ENCODE results near the gene DCTN2.
A peak's percentile ranks its signal among the peaks of the same experiment; 100 is the strongest.
"Not testable (repeated sequence)": the region's sequence is repeated elsewhere in the genome, so short reads cannot be mapped to it uniquely, and the experiment has no call there.

DCTN2 gene

DNA sequence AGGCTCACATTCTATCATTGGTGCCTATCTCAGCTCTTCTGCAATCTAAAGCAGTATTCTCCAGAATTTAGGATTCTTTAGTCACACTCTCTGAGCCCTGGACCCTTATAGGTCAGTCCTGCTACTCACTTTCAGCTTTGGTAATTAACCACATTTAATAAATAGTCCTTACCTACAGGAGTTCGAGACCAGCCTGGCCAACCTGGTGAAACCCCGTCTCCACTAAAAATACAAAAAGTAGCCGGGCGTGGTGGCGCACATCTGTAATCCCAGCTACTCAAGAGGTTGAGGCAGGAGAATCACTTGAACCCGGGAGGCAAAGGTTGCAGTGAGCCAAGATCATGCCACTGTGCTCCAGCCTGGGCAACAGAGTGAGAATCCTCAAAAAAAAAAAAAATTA is 33.3 kb downstream of the DCTN2 start:
- not testable (repeated sequence) for DNase-seq

DNA sequence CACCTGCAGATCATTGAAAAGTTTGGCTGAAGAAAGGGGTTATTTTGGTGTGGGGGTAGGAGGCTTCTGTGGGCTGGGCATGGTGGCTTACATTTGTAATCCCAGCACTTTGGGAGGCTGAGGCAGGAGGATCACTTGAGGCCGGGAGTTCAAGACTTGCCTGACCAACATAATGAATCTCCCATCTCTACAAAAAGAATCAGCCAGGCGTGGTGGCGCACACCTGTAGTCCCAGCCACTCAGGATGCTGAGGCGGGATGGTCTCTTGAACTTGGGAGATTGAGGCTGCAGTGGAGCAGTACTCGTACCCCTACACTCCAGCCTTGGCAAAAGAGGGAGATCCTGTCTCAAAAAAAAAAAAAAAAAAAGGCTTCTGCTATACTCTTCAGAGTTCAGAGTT is 33.7 kb downstream of the DCTN2 start:
- DNase-seq, result no peak

DNA sequence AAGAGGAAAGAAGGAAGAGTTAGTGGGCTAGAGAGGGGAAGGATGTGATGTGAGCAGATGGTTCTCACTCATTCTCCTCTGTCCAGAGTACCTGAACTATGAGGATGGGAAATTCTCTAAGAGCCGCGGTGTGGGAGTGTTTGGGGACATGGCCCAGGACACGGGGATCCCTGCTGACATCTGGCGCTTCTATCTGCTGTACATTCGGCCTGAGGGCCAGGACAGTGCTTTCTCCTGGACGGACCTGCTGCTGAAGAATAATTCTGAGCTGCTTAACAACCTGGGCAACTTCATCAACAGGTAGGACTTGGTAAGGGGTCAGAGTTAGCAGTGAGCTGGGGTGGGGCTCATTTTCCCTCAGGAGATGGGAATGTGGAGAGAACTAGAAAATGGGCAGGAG is 34.3 kb downstream of the DCTN2 start:
- DNase-seq, result no peak

DNA sequence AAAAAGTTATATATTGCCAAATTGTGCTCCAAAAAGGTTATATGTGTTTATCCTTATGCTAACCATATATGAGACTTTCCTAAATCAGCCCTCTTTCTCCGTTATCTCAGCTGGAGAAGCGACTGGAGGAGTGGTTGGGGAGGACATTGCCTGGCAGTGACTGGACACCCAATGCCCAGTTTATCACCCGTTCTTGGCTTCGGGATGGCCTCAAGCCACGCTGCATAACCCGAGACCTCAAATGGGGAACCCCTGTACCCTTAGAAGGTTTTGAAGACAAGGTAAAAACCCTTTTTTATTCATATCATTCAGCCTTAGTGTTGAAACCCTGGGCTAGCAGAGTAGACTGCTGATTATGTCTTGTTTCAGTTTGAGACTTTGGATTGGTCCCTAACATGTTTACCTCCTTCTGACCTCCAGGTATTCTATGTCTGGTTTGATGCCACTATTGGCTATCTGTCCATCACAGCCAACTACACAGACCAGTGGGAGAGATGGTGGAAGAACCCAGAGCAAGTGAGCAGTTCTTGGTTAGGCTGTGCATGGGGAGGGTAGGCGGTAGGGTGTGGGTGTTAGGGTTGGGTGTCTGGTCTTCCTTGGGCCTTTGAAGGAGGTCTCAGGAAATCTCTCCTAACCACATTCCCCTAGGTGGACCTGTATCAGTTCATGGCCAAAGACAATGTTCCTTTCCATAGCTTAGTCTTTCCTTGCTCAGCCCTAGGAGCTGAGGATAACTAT is 35.2 kb downstream of the DCTN2 start:
- DNase-seq, result no peak

DNA sequence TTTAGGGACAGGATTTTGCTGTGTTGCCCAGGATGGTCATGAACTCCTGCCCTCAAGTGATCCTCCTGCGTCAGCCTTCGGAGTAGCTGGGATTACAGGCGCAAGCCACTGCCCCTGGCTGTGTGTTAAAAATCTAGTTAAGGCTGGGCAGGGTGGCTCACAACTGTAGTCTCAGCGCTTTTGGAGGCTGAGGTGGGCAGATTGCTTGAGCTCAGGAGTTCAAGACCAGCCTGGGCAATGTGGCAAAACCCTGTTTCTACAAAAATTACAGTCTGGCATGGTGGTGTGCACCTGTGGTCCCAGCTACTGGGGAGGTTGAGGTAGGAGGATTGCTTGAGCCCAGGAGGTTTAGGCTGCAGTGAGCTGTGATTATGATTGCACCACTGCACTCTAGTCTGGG is 35.8 kb downstream of the DCTN2 start:
- DNase-seq, result no peak

DNA sequence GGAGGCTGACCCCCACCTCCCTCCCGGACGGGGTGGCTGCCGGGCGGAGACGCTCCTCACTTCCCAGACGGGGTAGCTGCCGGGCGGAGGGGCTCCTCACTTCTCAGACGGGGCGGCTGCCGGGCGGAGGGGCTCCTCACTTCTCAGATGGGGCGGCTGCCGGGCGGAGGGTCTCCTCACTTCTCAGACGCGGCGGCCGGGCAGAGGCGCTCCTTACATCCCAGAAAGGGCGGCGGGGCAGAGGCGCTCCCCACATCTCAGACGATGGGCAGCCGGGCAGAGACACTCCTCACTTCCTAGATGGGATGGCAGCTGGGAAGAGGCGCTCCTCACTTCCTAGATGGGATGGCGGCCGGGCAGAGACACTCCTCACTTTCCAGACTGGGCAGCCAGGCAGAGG is 39.2 kb downstream of the DCTN2 start:
- not testable (repeated sequence) for DNase-seq

DNA sequence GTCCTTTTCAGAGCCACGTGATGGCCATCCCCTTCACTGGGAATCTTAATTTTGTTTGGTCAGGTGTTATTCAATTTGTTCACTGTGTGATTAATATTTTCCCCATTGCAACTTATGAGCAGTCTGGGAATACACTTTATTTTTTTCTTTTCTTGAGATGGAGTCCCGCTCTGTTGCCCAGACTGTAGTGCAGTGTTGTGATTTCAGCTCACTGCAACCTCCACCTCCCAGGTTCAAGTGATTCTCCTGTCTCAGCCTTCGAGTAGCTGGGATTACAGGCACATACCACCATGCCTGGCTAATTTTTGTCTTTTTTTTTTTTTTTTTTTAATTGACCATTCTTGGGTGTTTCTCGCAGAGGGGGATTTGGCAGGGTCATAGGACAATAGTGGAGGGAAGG is 40.5 kb downstream of the DCTN2 start:
- DNase-seq, result not testable (repeated sequence)

DNA sequence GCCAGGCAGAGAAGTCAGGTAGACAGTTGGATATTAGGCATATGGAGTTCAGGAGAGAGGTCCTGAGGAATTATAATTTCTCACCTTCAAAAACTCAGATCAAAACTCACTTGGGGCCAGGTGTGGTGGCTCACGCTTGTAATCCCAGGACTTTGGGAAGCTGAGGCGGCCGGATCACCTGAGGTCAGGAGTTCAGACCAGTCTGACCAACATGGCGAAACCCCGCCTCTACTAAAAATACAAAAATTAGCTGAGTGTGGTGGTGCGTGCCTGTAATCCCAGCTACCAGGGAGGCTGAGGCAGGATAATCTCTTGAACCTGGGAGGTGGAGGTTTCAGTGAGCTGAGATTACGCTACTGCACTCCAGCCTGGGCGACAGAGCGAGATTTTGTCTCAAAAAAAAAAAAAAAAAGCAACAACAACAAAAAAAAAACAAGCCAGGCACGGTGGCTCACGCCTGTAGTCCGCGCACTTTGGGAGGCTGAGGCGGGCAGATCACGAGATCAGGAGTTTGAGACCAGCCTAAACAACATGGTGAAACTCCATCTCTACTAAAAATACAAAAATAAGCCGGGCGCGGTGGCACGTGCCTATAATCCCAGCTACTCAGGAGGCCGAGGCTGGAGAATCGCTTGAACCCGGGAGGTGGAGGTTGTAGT is 44.6 kb downstream of the DCTN2 start:
- DNase-seq, result not testable (repeated sequence)

DNA sequence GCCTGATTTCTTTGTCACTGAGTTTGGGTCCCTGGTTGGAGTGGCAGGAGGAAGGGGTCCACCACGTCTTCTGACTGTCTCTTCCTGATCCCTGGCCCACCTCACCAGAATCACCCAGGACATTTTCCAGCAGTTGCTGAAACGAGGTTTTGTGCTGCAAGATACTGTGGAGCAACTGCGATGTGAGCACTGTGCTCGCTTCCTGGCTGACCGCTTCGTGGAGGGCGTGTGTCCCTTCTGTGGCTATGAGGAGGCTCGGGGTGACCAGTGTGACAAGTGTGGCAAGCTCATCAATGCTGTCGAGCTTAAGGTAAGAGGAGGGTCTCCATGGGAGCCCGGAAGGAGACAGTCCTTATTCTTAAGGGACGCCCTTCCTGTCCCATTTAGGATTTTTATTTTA is 46.8 kb downstream of the DCTN2 start:
- DNase-seq, result no peak

DNA sequence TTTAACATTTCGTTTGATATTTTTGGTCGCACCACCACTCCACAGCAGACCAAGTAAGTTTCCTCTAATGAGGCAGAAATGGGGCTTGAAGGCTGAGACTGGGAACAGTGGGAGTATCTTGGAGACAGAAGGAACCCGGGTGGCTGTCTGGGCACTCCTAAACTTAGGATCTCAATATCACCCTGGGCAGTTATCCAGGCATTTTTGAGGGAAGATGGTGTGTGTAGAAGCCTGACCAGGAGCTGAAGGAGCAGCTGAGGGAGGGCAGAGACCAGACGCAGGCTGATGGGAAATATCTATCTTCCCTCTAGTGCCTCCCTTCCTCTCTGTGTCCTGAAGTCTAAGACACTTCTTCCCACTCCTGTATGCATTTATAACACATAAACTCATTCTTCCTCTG is 48.4 kb downstream of the DCTN2 start:
- no peak for DNase-seq

DNA sequence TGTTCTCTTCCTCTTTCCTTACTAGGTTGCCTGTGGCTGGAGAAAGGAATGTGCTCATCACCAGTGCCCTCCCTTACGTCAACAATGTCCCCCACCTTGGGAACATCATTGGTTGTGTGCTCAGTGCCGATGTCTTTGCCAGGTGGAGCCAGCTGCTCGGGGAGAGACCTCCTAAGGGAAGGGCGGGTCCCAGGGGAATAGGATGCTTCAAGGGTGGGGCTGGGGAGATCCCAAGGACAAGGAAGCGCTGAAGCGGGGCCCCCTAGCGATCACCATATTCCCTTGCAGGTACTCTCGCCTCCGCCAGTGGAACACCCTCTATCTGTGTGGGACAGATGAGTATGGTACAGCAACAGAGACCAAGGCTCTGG is 48.9 kb downstream of the DCTN2 start:
- no peak for DNase-seq

DNA sequence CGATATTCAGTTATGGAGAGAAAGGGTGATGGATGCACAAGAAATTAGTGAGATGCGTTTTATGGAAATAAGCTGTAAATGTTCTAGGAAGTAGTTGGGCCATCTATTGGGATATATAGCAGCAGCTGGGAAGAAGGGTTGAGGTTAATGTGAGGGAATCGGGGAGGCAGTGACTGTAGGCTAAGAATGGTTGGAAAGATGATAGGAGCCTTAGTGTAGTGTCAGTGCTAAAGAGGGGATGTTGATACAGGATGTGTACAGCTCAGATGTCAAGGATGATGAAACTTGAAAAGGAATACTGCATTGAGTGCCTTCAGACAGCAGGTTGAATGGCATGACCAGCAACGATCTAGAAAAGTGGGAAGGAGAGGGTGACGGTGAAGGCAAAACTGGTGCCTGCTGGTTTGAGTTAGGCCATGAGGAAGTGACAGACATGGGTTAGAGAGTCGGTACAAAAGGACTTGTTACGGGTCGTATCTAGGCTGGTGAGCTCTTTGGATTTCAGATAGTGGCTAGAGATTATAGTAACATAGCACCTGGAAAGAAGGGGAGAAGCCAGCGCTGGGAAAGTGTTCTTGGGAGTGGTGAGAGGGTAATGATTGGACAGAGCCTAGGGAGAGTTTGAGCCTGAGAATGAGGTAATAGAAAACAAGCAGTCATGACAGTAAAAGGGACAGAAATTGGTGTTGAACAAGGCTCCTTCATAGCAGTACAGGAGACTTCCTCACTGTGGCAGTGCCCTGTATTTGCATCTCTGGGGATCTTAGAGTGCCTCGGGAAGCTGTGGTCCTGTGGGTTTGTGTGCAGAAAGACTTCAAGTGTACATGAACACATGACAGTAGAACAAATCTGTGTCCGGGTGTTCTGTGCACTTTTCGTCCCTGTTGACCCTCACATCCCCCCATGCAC is 49.5 kb downstream of the DCTN2 start:
- DNase-seq, result no peak

DNA sequence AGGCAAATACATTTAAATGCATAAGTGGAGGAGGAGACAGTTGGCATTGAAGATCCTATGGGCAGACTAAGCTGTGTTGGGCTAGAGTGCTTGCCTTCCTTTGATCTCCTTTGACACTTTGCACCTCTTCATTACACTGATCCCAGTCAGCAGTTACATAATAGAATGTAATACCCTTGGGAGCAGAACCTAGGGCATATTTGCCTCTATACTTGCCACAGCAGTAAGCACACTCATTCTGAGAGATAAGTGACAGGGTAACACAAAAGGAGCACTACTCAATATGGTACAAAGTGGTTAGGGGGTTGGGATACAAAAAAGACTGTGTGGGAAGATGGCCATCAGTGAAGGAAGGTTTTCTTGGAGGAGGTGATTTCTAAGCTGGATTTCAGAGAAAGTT is 50.2 kb downstream of the DCTN2 start:
- DNase-seq, result no peak

DNA sequence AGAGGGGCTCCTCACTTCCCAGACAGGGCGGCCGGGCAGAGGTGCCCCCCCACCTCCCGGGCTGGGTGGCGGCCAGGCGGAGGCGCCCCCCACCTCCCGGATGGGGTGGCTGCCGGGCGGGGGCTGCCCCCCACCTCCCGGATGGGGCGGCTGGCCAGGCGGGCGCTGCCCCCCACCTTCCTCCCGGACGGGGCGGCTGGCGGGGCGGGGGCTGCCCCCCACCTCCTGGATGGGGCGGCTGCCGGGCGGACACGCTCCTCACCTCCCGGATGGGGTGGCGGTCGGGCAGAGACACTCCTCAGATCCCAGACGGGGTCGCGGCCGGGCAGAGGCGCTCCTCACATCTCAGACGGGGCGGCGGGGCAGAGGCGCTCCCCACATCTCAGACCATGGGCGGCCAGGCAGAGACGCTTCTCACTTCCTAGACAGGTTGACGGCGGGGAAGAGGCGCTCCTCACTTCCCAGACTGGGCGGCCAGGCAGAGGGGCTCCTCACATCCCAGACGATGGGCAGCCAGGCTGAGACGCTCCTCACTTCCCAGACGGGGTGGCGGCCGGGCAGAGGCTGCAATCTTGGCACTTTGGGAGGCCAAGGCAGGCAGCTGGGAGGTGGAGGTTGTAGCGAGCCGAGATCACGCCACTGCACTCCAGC is 51.8 kb downstream of the DCTN2 start:
- not testable (repeated sequence) for DNase-seq

DNA sequence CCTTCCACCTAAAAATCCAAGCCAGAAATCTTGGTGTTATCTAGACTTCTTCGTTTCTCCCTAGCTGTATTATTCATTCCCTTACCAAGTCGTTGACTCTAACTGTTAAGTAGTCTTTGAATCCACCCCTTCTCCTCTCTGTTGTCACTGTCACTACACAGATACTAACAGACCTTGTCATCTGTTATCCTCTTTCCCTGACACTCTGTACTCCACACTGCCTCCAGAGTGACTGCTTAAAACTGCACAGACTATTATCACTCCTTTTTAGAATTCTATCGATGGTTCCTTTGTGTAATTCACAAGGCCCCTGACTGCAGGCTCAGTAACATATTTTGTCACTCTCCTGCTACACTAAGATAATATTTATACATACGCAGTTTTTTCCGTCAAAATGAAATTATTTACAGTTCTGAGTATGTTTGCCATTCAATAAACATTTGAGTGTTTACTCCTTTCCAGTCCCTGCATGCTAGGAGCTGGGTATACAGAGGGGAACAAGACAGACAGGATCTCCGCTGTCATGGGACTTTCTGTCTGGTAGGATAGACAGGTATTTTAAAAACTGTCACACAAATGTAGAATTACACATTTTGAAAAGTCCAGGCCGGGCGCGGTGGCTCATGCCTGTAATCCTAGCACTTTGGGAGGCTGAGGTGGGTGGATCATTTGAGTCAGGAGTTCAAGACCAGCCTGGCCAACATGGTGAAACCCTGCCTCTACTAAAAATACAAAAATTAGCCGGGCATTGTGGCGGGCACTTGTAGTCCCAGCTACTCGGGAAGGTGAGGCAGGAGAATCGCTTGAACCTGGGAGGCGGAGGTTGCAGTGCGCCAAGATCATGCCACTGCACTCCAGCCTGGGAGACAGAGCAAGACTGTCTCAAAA is 55.4 kb downstream of the DCTN2 start:
- no peak for DNase-seq

DNA sequence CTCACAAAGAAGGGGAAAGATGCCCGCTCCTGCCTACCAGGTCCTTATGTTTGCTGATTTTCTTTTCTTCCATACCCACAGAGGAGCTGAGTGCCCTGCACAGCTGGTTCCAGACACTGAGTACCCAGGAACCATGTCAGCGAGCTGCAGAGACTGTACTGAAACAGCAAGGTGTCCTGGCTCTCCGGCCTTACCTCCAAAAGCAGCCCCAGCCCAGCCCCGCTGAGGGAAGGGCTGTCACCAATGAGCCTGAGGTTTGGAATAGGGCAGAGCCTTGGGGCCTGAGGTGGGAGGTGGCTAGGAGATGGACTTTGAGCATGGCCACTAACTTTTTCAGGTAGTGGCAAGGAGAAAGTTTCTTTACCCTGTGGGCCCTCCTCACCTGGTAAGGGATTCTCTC is 56.9 kb downstream of the DCTN2 start:
- no peak for DNase-seq

DNA sequence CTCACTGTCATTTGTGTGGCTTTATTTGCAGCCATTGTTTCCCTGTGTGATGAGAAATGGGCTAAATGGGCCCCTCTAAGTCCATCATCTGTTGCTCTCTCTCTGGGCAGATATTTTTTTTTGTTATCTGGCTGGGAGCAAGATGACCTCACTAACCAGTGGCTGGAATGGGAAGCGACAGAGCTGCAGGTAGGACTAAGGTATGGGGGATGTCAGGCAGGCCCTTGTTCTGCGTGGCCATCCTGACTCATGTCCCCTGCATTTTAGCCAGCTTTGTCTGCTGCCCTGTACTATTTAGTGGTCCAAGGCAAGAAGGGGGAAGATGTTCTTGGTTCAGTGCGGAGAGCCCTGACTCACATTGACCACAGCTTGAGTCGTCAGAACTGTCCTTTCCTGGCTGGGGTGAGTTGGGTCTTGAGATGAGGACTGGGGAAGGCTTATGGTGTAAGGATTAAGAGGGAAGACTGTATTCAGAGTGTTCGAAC is 57.8 kb downstream of the DCTN2 start:
- no peak for DNase-seq

DNA sequence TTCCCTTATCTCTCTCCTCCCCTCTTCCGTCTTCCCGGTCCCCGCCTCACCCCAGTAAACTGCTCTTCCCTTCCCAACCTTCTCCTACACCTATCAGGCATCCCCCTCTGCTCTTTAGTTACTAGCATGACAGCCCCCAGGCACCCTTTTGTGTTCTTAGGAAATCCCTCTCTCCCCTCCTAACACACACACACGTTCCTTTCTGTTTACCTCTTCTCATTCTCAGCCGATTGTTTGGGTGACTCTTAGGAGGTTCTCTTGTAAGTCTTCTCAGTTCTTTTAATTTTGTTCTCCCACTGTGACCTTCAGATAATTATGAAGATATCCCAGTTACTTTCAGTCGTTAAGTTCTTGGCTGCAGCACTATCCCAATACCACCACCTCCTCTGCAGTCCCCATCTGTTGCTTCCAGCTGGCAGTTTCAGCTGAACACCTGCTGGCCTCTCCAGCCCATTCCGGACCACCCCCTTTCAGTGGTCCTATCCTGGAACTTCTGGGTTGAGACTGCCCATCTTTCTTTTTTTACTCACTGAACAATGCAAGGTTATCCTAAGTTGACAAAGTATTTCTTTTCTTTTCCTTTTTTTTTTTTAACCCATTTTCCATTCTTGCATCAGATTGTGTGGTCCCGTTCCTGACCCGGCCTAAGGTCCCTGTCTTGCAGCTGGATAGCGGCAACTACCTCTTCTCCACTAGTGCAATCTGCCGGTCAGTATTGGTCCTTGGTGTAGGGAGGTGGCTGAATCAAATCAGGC is 58.4 kb downstream of the DCTN2 start:
- DNase-seq, result no peak

DNA sequence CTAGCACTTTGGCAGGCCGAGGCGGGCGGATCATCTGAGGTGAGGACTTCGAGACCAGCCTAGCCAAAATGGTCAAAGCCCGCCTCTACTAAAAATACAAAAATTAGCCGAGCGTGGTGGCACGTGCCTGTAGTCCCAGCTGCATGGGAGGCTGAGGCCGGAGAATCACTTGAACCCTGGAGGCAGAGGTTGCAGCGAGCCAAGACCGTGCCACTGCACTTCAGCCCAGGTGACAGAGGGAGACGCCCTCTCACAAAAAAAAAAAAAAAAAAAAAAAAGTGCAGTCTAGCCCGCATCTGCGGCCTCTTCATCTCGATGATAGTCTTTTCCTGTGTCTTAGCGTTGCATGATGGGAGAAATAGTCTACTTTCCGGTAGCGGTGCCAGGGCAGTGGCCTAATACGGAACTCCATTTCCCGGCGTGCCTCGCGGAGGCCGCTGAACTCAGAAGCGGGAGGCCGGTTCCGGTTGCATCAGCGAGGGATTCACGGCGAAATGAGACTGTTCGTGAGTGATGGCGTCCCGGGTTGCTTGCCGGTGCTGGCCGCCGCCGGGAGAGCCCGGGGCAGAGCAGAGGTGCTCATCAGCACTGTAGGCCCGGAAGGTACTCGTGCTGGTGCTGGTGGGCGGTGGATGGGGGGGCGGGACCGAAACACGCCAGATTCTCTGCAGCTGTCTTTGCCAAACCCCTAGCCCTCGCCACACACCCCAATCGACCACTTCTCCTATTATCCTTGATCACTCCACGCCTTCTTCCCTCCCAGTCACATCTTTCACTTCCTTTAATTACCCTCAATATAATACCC is 59.2 kb downstream of the DCTN2 start, which contains the start of gene MARS1:
MARS1 (plus strand) TSS at position 472 of the 805 bp plus-strand sequence; CDS start at position 495, 23 bp downstream.
- DNase-seq, result peak; percentile 89

DNA sequence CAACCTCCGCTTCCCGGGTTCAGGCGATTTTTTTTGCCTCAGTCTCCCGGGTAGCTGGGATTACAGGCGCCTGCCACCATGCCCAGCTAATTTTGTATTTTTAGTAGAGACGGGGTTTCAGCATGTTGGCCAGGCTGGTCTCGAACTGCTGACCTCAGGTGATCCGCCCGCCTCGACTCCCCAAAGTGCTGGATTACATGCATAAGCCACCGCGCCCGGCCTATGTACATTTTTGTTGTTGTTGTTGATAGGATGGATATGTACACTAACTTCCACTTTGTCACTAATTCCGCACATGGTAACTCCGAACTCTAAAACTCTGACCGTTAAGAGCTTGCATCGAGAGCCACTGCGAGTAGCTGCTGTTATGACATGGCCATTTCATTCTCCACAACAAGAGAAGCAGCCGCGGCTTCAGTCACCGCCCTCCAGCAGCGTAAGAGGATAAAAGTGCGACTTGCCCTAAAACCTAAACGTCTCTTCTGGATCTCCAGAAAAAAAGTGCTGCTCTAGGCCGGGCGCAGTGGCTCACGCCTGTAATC is 59.9 kb downstream of the DCTN2 start:
- DNase-seq, result no peak
